Measurements from ENCODE around the gene CAMK2N1.

The CAMK2N1 gene

GRCh38 chr1:20465187-20465586 lies 20.8 kb downstream of the CAMK2N1 start:
- TF ChIP-seq, protein P1, sequence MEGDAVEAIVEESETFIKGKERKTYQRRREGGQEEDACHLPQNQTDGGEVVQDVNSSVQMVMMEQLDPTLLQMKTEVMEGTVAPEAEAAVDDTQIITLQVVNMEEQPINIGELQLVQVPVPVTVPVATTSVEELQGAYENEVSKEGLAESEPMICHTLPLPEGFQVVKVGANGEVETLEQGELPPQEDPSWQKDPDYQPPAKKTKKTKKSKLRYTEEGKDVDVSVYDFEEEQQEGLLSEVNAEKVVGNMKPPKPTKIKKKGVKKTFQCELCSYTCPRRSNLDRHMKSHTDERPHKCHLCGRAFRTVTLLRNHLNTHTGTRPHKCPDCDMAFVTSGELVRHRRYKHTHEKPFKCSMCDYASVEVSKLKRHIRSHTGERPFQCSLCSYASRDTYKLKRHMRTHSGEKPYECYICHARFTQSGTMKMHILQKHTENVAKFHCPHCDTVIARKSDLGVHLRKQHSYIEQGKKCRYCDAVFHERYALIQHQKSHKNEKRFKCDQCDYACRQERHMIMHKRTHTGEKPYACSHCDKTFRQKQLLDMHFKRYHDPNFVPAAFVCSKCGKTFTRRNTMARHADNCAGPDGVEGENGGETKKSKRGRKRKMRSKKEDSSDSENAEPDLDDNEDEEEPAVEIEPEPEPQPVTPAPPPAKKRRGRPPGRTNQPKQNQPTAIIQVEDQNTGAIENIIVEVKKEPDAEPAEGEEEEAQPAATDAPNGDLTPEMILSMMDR (IDR thresholded peaks at IDR 0.05; ENCODE audit: borderline replicate concordance, control extremely low read depth, extremely low read depth, insufficient read depth, missing control alignments) = no peak
- in situ Hi-C loops (cut with MboI; ENCODE audit: low sequenced_read_pairs, unreplicated experiment) = no loop called here
- no peak for DNase-seq (ENCODE audit: low spot score)

GRCh38 chr1:20463502-20463901 lies 22.5 kb downstream of the CAMK2N1 start:
- TF ChIP-seq, protein P1 (IDR thresholded peaks at IDR 0.05; ENCODE audit: borderline replicate concordance, control extremely low read depth, extremely low read depth, insufficient read depth, missing control alignments) = no peak
- in situ Hi-C loops (cut with MboI; ENCODE audit: low sequenced_read_pairs, unreplicated experiment) = no loop called here
- no peak for DNase-seq (ENCODE audit: low spot score)

- in situ Hi-C loops (cut with MboI; ENCODE audit: low sequenced_read_pairs, unreplicated experiment) = no loop called here
- TF ChIP-seq, protein P1 (IDR thresholded peaks at IDR 0.05; ENCODE audit: borderline replicate concordance, control extremely low read depth, extremely low read depth, insufficient read depth, missing control alignments) = no peak
- DNase-seq (ENCODE audit: low spot score) = no peak
These were observed 23.6 kb downstream of the CAMK2N1 start for GRCh38 chr1:20462397-20462796.

- in situ Hi-C loops (cut with MboI; ENCODE audit: low sequenced_read_pairs, unreplicated experiment) = no loop called here
- TF ChIP-seq, protein P1 (IDR thresholded peaks at IDR 0.05; ENCODE audit: borderline replicate concordance, control extremely low read depth, extremely low read depth, insufficient read depth, missing control alignments) = no peak
- no peak for DNase-seq (ENCODE audit: low spot score)
These were observed 27.3 kb downstream of the CAMK2N1 start for GRCh38 chr1:20458717-20459116.

DNA sequence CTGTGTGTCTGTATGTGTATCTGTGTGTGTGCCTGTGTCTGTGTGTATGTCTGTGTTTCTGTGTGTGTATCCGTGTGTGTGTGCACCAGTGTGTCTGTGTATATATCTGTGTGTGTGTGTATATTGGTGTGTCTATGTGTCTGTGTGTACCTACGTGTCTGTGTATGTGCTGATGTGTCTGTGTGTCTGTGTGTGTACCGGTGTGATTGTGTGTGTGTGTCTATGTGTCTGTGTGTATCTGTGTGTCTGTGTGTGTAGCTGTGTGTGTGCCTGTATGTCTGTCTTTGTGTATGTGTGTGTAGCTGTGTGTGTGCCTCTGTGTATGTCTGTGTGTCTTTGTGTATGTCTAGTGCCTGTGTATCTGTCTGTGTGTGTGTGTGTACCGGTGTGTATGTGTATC lies 32.0 kb downstream of the CAMK2N1 start:
- in situ Hi-C loops (cut with MboI; ENCODE audit: low sequenced_read_pairs, unreplicated experiment) = no loop called here
- TF ChIP-seq, protein P1 (IDR thresholded peaks at IDR 0.05; ENCODE audit: borderline replicate concordance, control extremely low read depth, extremely low read depth, insufficient read depth, missing control alignments) = no peak
- no peak for DNase-seq (ENCODE audit: low spot score)

- in situ Hi-C loops (cut with MboI; ENCODE audit: low sequenced_read_pairs, unreplicated experiment) = no loop called here
These were observed 36.2 kb downstream of the CAMK2N1 start for GRCh38 chr1:20449735-20450311.

More at GRCh38 chr1:20449735-20450311, 36.2 kb downstream of the CAMK2N1 start:
- TF ChIP-seq, protein P1 (IDR thresholded peaks at IDR 0.05; ENCODE audit: borderline replicate concordance, control extremely low read depth, extremely low read depth, insufficient read depth, missing control alignments) = no peak
- no peak for DNase-seq (ENCODE audit: low spot score)
